ENCODE results near the gene LRRC8A. TPM values are rescaled to one million over a fixed set of nuclear protein-coding genes. Genes with fewer than 3 reads are reported as not detected.
A peak's percentile ranks its signal among the peaks of the same experiment; 100 is the strongest.

The LRRC8A gene
- total and polyA plus RNA-seq, 2 of the 4 experiments (the other 2 are of a cell fraction) = 42.8 to 60.9 TPM

GRCh38 chr9:128945798-128946501 is 64.0 kb downstream of the LRRC8A start:
- ATAC-seq (ENCODE audit: low read depth) (no peak), DNase-seq (no peak)
- Histone ChIP-seq H4K8ac (ENCODE audit: low read depth in 2 of 2, low read length in 2 of 2) (no peak overlapping the region), H3K4ac (ENCODE audit: low read depth, low read length) (no peak overlapping the region; the same call in 1 of the 2 replicates), H2BK5ac (ENCODE audit: low read depth, low read length, poor library complexity, severe bottlenecking) (no peak overlapping the region), H3K18ac (ENCODE audit: low read depth, low read length) (no peak overlapping the region), H2AK5ac (ENCODE audit: low read depth, low read length) (peak overlapping the region; percentile 96), H3K36me3 (ENCODE audit: control insufficient read depth, insufficient read depth, low read length) (peaks cover 10% of the 10 kb centered on the region), H3K14ac (replicated peaks; ENCODE audit: low read depth, low read length) (peak overlapping the region; percentile 91; the same call in 1 of the 2 replicates), H2AFZ (replicated peaks; ENCODE audit: low read length, poor library complexity) (peak overlapping the region; percentile 1), H3K9me3 (ENCODE audit: control insufficient read depth, insufficient read depth, low read length) (no peaks in the 10 kb centered on the region), H3K9me1 (ENCODE audit: insufficient read depth, low read length) (peaks cover 16% of the 10 kb centered on the region), H2AK9ac (replicated peaks; ENCODE audit: low read depth, low read length, poor library complexity) (no peak overlapping the region), H3K9ac (ENCODE audit: low read depth, low read length) (no peak overlapping the region), H2BK15ac (ENCODE audit: low read depth, low read length) (no peak overlapping the region), H4K5ac (ENCODE audit: low read depth, low read length) (no peak overlapping the region), H3K4me3 (ENCODE audit: insufficient read depth, low read depth, low read length) (no peak overlapping the region), H3K27ac (ENCODE audit: insufficient read depth, low read length) (no peak overlapping the region), H4K91ac (ENCODE audit: insufficient read depth, low read depth, low read length) (no peak overlapping the region), H3K27me3 (ENCODE audit: control insufficient read depth, insufficient read depth, low read length) (no peaks in the 10 kb centered on the region), H3K4me1 (ENCODE audit: control insufficient read depth, insufficient read depth, low read length) (peaks cover 7% of the 10 kb centered on the region), H3K4me2 (ENCODE audit: low read depth, low read length) (no peak overlapping the region; the same call in 1 of the 2 replicates), H4K20me1 (ENCODE audit: insufficient read depth, low read length) (peaks cover 7% of the 10 kb centered on the region; the same call in 1 of the 2 replicates), H3K56ac (ENCODE audit: extremely low read depth, insufficient read depth, low read length) (no peak overlapping the region), H3K23ac (ENCODE audit: low read depth, low read length) (no peak overlapping the region; the same call in 1 of the 2 replicates), H2BK120ac (ENCODE audit: low read depth, low read length) (no peak overlapping the region), H3K79me1 (ENCODE audit: low read depth in 1 of 2, low read length in 2 of 2) (peaks cover 28 to 54% of the 10 kb centered on the region in 2 experiments), H2BK20ac (ENCODE audit: low read depth, low read length) (no peak overlapping the region)
- ChIA-PET POLR2A (ENCODE audit: unreplicated experiment) (no interaction called here), CTCF (no interaction called here)
- no TSS peak for BruUV-seq (replicated peaks)
- dilution Hi-C loops (cut with HindIII; ENCODE audit: low sequenced_read_pairs, unreplicated experiment) (no loop called here), in situ Hi-C loops (cut with MboI; ENCODE audit: low sequenced_read_pairs) (no loop called here), intact Hi-C loops (cut with micrococcal nuclease) (loop anchor here (5.0 kb wide), 2 partner anchors 64 to 84 kb away; partner anchors contain the start of genes KYAT1 and LRRC8A)
- WGBS, 2 experiments (ENCODE audit: extremely low coverage in 2 of 2, insufficient read length in 1 of 2) = 96% methylated on average over 7 of the region's 19 CpGs; no CpG with 5 or more reads in 1 of the 2 experiments
- TF ChIP-seq ELK1 (IDR thresholded peaks at IDR 0.05; ENCODE audit: borderline replicate concordance, low read depth, low read length) = no peak
- TF ChIP-seq SMC3 (IDR thresholded peaks at IDR 0.05; ENCODE audit: low read depth, low read length) = no peak
- no peak for TF ChIP-seq USF2 (IDR thresholded peaks at IDR 0.05; ENCODE audit: low read depth, low read length)
- no peak for TF ChIP-seq MXI1 (IDR thresholded peaks at IDR 0.05; ENCODE audit: borderline replicate concordance, low read depth, low read length)
- no peak for TF ChIP-seq POLR2A (IDR thresholded peaks at IDR 0.05; ENCODE audit: low read depth, low read length)
- no peak for TF ChIP-seq RAD21 (IDR thresholded peaks at IDR 0.05; ENCODE audit: low read length)
- TF ChIP-seq RCOR1 (IDR thresholded peaks at IDR 0.05; ENCODE audit: insufficient replicate concordance, low read length) = no peak
- TF ChIP-seq BHLHE40 (IDR thresholded peaks at IDR 0.05; ENCODE audit: low read depth, low read length) = no peak
- TF ChIP-seq, protein P1, sequence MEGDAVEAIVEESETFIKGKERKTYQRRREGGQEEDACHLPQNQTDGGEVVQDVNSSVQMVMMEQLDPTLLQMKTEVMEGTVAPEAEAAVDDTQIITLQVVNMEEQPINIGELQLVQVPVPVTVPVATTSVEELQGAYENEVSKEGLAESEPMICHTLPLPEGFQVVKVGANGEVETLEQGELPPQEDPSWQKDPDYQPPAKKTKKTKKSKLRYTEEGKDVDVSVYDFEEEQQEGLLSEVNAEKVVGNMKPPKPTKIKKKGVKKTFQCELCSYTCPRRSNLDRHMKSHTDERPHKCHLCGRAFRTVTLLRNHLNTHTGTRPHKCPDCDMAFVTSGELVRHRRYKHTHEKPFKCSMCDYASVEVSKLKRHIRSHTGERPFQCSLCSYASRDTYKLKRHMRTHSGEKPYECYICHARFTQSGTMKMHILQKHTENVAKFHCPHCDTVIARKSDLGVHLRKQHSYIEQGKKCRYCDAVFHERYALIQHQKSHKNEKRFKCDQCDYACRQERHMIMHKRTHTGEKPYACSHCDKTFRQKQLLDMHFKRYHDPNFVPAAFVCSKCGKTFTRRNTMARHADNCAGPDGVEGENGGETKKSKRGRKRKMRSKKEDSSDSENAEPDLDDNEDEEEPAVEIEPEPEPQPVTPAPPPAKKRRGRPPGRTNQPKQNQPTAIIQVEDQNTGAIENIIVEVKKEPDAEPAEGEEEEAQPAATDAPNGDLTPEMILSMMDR (conservative IDR thresholded peaks at IDR 0.05; ENCODE audit: low read depth, low read length) = no peak
- no peak for TF ChIP-seq MAFK (IDR thresholded peaks at IDR 0.05; ENCODE audit: low read depth, low read length)
- no peak for TF ChIP-seq MAZ (IDR thresholded peaks at IDR 0.05; ENCODE audit: borderline replicate concordance, low read depth, low read length)
- no peak for TF ChIP-seq CEBPB (IDR thresholded peaks at IDR 0.05; ENCODE audit: low read depth, low read length)
- TF ChIP-seq CHD1 (IDR thresholded peaks at IDR 0.05; ENCODE audit: low read depth, low read length) = no peak
- no peak for TF ChIP-seq NFE2L2 (IDR thresholded peaks at IDR 0.05; ENCODE audit: low read depth, low read length)
- TF ChIP-seq RFX5 (IDR thresholded peaks at IDR 0.05; ENCODE audit: low read depth, low read length) = no peak
